ENCODE measurements around the gene CRB1.

DNA sequence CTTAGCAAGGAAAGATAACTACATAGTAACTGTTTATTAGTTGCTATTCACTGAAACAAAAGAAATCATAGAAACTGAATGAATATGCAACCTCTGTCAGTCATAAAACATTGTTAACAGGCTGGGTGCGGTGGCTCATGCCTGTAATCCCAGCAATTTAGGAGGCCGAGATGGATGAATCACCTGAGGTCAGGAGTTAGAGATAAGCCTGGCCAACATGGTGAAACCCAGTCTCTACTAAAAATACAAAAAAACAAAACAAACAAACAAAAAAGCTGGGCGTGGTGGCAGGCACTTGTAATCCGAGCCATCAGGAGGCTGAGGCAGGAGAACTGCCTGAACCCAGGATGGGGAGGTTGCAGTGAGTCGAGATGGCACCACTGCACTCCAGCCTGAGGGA, 44.1 kb downstream of the CRB1 start:
- TF ChIP-seq, protein P1, sequence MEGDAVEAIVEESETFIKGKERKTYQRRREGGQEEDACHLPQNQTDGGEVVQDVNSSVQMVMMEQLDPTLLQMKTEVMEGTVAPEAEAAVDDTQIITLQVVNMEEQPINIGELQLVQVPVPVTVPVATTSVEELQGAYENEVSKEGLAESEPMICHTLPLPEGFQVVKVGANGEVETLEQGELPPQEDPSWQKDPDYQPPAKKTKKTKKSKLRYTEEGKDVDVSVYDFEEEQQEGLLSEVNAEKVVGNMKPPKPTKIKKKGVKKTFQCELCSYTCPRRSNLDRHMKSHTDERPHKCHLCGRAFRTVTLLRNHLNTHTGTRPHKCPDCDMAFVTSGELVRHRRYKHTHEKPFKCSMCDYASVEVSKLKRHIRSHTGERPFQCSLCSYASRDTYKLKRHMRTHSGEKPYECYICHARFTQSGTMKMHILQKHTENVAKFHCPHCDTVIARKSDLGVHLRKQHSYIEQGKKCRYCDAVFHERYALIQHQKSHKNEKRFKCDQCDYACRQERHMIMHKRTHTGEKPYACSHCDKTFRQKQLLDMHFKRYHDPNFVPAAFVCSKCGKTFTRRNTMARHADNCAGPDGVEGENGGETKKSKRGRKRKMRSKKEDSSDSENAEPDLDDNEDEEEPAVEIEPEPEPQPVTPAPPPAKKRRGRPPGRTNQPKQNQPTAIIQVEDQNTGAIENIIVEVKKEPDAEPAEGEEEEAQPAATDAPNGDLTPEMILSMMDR (IDR thresholded peaks at IDR 0.05; ENCODE audit: borderline replicate concordance, extremely low read depth, low read length, poor library complexity, severe bottlenecking) = no peak
- TF ChIP-seq EZH2 (IDR thresholded peaks at IDR 0.05; ENCODE audit: borderline replicate concordance, low read depth, low read length, severe bottlenecking) = no peak
